ENCODE results near the gene NAA60.

GRCh38 chr16:3454093-3454492 lies 10.6 kb downstream of the NAA60 start:
- TF ChIP-seq, protein P1, sequence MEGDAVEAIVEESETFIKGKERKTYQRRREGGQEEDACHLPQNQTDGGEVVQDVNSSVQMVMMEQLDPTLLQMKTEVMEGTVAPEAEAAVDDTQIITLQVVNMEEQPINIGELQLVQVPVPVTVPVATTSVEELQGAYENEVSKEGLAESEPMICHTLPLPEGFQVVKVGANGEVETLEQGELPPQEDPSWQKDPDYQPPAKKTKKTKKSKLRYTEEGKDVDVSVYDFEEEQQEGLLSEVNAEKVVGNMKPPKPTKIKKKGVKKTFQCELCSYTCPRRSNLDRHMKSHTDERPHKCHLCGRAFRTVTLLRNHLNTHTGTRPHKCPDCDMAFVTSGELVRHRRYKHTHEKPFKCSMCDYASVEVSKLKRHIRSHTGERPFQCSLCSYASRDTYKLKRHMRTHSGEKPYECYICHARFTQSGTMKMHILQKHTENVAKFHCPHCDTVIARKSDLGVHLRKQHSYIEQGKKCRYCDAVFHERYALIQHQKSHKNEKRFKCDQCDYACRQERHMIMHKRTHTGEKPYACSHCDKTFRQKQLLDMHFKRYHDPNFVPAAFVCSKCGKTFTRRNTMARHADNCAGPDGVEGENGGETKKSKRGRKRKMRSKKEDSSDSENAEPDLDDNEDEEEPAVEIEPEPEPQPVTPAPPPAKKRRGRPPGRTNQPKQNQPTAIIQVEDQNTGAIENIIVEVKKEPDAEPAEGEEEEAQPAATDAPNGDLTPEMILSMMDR (optimal IDR thresholded peaks at IDR 0.05 in 1 of 3, IDR thresholded peaks at IDR 0.05 in 1 of 3, conservative IDR thresholded peaks at IDR 0.05 in 1 of 3; ENCODE audit: extremely low read depth in 1 of 3, insufficient read depth in 2 of 3, low read length in 3 of 3), result no peak
- no peak for TF ChIP-seq EZH2 (IDR thresholded peaks at IDR 0.05; ENCODE audit: low read length)
